HG03064 (cell line): ENCODE measurements around the gene ANKUB1.

ENCODE experiments used
- ATAC-seq: cut with Tn5 transposase; IDR thresholded peaks from one replicate; pipeline ENCODE4 v1.9.1; 2021; ENCODE audit warnings: low read depth; ENCODE audit not compliant: unreplicated experiment

Gene ANKUB1

DNA sequence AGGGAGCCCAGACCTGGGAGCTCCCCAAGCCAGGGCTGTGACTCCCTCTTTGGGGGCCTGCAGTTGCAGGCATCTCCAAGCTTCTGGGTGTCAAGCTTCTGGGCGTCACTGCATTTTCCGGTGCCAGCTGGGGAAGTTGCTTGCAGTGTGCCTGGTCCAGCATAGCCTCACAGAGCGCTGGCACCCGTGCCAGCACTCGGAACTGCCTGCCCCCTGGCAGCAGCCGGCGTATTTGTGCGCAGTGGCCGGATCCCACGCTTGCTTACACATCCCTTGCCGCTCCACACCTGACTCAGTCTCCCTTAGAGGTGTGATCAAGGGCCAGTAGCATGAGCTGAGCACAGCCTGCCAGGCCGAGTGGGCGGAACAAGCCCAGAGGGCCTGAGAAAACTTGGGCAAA, 77.1 kb downstream of the ANKUB1 start:
- no peak for ATAC-seq

DNA sequence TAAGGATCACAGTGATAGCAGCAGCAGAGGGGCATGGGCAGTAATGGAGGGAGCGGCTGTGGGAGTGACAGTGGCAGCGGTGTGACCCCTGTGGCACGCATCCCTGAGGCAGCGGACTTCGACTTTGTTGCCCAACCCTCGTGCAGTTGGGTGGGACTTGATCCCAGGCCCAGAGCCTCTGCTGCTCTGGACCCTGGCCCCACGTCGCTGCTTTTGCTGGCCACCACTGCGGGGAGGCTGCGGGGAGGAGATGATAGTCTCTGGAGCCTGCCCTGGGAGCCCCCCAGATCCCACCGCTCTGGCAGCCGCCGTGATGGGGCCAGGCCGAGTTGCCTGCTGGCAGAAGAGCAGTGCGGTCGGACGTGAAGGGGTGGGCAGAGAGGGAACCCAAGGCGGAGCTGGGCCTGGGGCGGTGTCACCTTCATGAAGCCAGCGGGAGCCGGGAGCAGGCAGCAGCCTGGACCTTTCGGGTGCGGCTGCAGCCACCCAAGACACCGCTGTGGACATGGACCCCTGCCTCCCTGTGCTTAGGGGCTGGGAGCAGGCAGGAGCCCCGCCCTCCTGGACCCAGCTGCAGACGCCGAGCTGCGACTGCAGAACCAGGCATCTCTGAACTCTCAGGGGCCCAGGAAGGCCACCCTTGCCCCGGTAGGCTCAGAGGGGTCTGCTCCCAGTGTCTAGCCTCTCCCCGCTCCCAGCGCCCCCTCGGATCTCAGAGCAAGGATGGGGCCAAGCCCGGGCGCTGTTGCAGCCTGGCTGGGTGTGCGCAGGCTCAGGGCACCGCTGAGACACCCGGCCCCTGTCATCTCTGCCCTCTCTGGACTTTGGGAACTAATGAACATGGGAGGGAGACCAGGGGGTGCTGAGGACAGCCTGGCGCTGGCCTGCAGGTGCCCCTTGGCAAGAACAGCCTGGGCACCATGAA, 78.4 kb downstream of the ANKUB1 start:
- no peak for ATAC-seq
